ENCODE results near the gene CDK5RAP2.

DNA sequence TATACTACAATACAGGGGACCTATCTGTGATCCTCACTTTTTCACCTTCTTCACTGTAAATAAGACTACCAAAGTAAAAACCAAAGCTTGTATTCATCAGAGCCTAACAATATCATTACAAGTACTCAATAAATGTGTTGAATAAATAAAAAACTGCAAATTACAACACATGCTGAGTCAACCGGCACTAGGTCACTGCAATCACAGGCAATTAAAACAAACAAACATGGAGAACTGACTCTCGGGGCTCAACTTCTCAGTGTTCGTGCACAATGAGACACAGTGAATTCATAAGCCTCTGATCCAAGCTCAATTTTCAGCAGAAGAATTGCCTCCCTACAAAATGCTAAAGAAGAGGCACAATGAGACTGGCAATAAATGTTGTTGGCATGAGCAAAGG, 69.2 kb downstream of the CDK5RAP2 start:
- TF ChIP-seq, protein P1, sequence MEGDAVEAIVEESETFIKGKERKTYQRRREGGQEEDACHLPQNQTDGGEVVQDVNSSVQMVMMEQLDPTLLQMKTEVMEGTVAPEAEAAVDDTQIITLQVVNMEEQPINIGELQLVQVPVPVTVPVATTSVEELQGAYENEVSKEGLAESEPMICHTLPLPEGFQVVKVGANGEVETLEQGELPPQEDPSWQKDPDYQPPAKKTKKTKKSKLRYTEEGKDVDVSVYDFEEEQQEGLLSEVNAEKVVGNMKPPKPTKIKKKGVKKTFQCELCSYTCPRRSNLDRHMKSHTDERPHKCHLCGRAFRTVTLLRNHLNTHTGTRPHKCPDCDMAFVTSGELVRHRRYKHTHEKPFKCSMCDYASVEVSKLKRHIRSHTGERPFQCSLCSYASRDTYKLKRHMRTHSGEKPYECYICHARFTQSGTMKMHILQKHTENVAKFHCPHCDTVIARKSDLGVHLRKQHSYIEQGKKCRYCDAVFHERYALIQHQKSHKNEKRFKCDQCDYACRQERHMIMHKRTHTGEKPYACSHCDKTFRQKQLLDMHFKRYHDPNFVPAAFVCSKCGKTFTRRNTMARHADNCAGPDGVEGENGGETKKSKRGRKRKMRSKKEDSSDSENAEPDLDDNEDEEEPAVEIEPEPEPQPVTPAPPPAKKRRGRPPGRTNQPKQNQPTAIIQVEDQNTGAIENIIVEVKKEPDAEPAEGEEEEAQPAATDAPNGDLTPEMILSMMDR (IDR thresholded peaks at IDR 0.05), result no peak
- no peak for TF ChIP-seq POLR2A (IDR thresholded peaks at IDR 0.05)
- TF ChIP-seq EP300 (IDR thresholded peaks at IDR 0.05), result no peak
